ENCODE measurements around the gene NRIP1. TPM values are rescaled to one million over a fixed set of nuclear protein-coding genes. Genes with fewer than 3 reads are reported as not detected.

The NRIP1 gene
- total RNA-seq, 1 donor from 2014 or later = 45.9 TPM

GRCh38 chr21:14972678-14973077 lies 92.1 kb downstream of the NRIP1 start:
- Histone ChIP-seq H3K9me3 (no peaks in the 10 kb centered on the region), H3K27ac (no peak overlapping the region), H3K27me3 (no peaks in the 10 kb centered on the region), H3K36me3 (peaks cover 5% of the 10 kb centered on the region), H3K4me1 (no peaks in the 10 kb centered on the region), H3K4me3 (no peak overlapping the region)
- ATAC-seq = no peak
- intact Hi-C loops (cut with DNase I) = no loop called here
- DNase-seq = no peak
- TF ChIP-seq CTCF (IDR thresholded peaks at IDR 0.05) = no peak

GRCh38 chr21:14968821-14969220 lies 96.0 kb downstream of the NRIP1 start:
- H3K27ac ChIP-seq = no peak overlapping the region
- no peak for DNase-seq
- H3K27me3 ChIP-seq = no peaks in the 10 kb centered on the region
- no peak overlapping the region for H3K4me3 ChIP-seq
- no peak for TF ChIP-seq CTCF (IDR thresholded peaks at IDR 0.05)
- no peak for ATAC-seq
- H3K9me3 ChIP-seq = no peaks in the 10 kb centered on the region
- intact Hi-C loops (cut with DNase I) = no loop called here
- peaks cover 20% of the 10 kb centered on the region for H3K36me3 ChIP-seq
- no peaks in the 10 kb centered on the region for H3K4me1 ChIP-seq

- ATAC-seq (no peak), DNase-seq (no peak)
- no peak overlapping the region for H3K4me3 ChIP-seq
- H3K36me3 ChIP-seq = peaks cover 20% of the 10 kb centered on the region
- no peaks in the 10 kb centered on the region for H3K4me1 ChIP-seq
- H3K27me3 ChIP-seq = no peaks in the 10 kb centered on the region
- no peaks in the 10 kb centered on the region for H3K9me3 ChIP-seq
- intact Hi-C loops (cut with DNase I) = no loop called here
- no peak overlapping the region for H3K27ac ChIP-seq
- no peak for TF ChIP-seq CTCF (IDR thresholded peaks at IDR 0.05)
Observed at GRCh38 chr21:14968029-14968428, 96.8 kb downstream of the NRIP1 start.

GRCh38 chr21:14964621-14965020 lies 100.2 kb downstream of the NRIP1 start:
- Histone ChIP-seq H3K27ac (no peak overlapping the region), H3K9me3 (no peaks in the 10 kb centered on the region), H3K36me3 (peaks cover 20% of the 10 kb centered on the region), H3K27me3 (no peaks in the 10 kb centered on the region), H3K4me1 (no peaks in the 10 kb centered on the region), H3K4me3 (no peak overlapping the region)
- DNase-seq = no peak
- ATAC-seq = peak; percentile 79
- no peak for TF ChIP-seq CTCF (IDR thresholded peaks at IDR 0.05)
- intact Hi-C loops (cut with DNase I) = no loop called here

GRCh38 chr21:14962217-14962616 lies 102.6 kb downstream of the NRIP1 start:
- no peak for ATAC-seq
- DNase-seq = no peak
- Histone ChIP-seq H3K27ac (no peak overlapping the region), H3K9me3 (no peaks in the 10 kb centered on the region), H3K27me3 (no peaks in the 10 kb centered on the region), H3K36me3 (peaks cover 10% of the 10 kb centered on the region), H3K4me1 (no peaks in the 10 kb centered on the region), H3K4me3 (no peak overlapping the region)
- TF ChIP-seq CTCF (IDR thresholded peaks at IDR 0.05) = no peak
- intact Hi-C loops (cut with DNase I) = no loop called here

- Histone ChIP-seq H3K27me3 (no peaks in the 10 kb centered on the region), H3K4me3 (no peak overlapping the region), H3K27ac (no peak overlapping the region), H3K9me3 (no peaks in the 10 kb centered on the region), H3K36me3 (peaks cover 4% of the 10 kb centered on the region), H3K4me1 (no peaks in the 10 kb centered on the region)
- no peak for TF ChIP-seq CTCF (IDR thresholded peaks at IDR 0.05)
- ATAC-seq = no peak
- DNase-seq = no peak
- intact Hi-C loops (cut with DNase I) = no loop called here
Observed at GRCh38 chr21:14961502-14961901, 103.3 kb downstream of the NRIP1 start.
